Mesenchymal stem cell (in vitro differentiated cells and primary cell): Measurements from ENCODE around the gene TFDP1.

Experiments
- DNase-seq: peaks from one replicate; pipeline ENCODE4 v3.0.0-alpha.2; 2013
- H2AFZ ChIP-seq: one replicate; pipeline ENCODE4 v1.6.1; 2013; ENCODE audit warnings: low read depth, mild to moderate bottlenecking, control low read depth, inconsistent platforms, low read length, moderate library complexity
- H2AK5ac ChIP-seq: 2 replicates; pipeline ENCODE4 v1.6.1; 2013; ENCODE audit warnings: low read length, moderate library complexity, mild to moderate bottlenecking, inconsistent platforms; ENCODE audit not compliant: severe bottlenecking
- H2BK120ac ChIP-seq: one replicate; pipeline ENCODE4 v1.6.1; 2013; ENCODE audit warnings: low read depth, mild to moderate bottlenecking, inconsistent platforms, low read length, moderate library complexity
- H2BK12ac ChIP-seq, 2 experiments: one replicate each; pipeline ENCODE4 v1.6.1; 2013; ENCODE audit warnings: inconsistent platforms in 2 of 2, low read length in 2 of 2, mild to moderate bottlenecking in 2 of 2, moderate library complexity in 2 of 2, control low read depth in 1 of 2
- H2BK15ac ChIP-seq: one replicate; pipeline ENCODE4 v1.6.1; 2013; ENCODE audit warnings: mild to moderate bottlenecking, low read depth, inconsistent platforms; ENCODE audit not compliant: poor library complexity, severe bottlenecking
- H2BK5ac ChIP-seq: 2 replicates; pipeline ENCODE4 v1.6.1; 2013; ENCODE audit warnings: low read depth, mild to moderate bottlenecking, low read length, control low read depth, inconsistent platforms; ENCODE audit not compliant: poor library complexity, severe bottlenecking
- H3K14ac ChIP-seq, 2 experiments: one replicate each; pipeline ENCODE4 v1.6.1; 2013; ENCODE audit warnings: inconsistent platforms in 2 of 2, low read length in 2 of 2, control low read depth in 1 of 2, mild to moderate bottlenecking in 1 of 2, moderate library complexity in 1 of 2
- H3K18ac ChIP-seq, 2 experiments: one replicate each; pipeline ENCODE4 v1.6.1; 2013; ENCODE audit warnings: inconsistent platforms in 2 of 2, low read length in 2 of 2, control low read depth in 1 of 2, low read depth in 1 of 2, mild to moderate bottlenecking in 1 of 2
- H3K23ac ChIP-seq, 2 experiments: one replicate each; pipeline ENCODE4 v1.6.1; 2013; ENCODE audit warnings: inconsistent platforms in 2 of 2, low read length in 2 of 2, mild to moderate bottlenecking in 2 of 2, moderate library complexity in 2 of 2, control low read depth in 1 of 2
- H3K27ac ChIP-seq: 2 replicates; pipeline ENCODE4 v1.5.1; 2013; ENCODE audit warnings: mild to moderate bottlenecking, moderate library complexity, low read length, control low read depth, inconsistent platforms; ENCODE audit not compliant: poor library complexity, severe bottlenecking
- H3K27me3 ChIP-seq, 2 experiments: 2 replicates each; pipeline versions ENCODE4 v1.6.1 to v1.7.0; 2013; ENCODE audit warnings: low read length in 2 of 2, mild to moderate bottlenecking in 2 of 2, moderate library complexity in 2 of 2, control low read depth in 1 of 2, inconsistent platforms in 1 of 2; ENCODE audit not compliant: control insufficient read depth in 1 of 2, insufficient read depth in 1 of 2
- H3K36me3 ChIP-seq, 2 experiments: 2 replicates each; pipeline versions ENCODE4 v1.6.1 to v1.7.0; 2013; ENCODE audit warnings: low read length in 2 of 2, control low read depth in 1 of 2, inconsistent platforms in 1 of 2, low read depth in 1 of 2, mild to moderate bottlenecking in 1 of 2; ENCODE audit not compliant: insufficient read depth in 2 of 2, control insufficient read depth in 1 of 2
- H3K4ac ChIP-seq, 2 experiments: one replicate each; pipeline ENCODE4 v1.6.1; 2013; ENCODE audit warnings: inconsistent platforms in 2 of 2, low read length in 2 of 2, mild to moderate bottlenecking in 2 of 2, moderate library complexity in 2 of 2, control low read depth in 1 of 2, low read depth in 1 of 2
- H3K4me1 ChIP-seq: 2 replicates; pipeline ENCODE4 v1.6.1; 2013; ENCODE audit warnings: low read depth, low read length, control low read depth; ENCODE audit not compliant: control insufficient read depth, insufficient read depth
- H3K4me2 ChIP-seq: 2 replicates; pipeline ENCODE4 v1.6.1; 2013; ENCODE audit warnings: low read length, mild to moderate bottlenecking, inconsistent platforms; ENCODE audit not compliant: poor library complexity, severe bottlenecking
- H3K4me3 ChIP-seq, 2 experiments: 2 replicates each; pipeline versions ENCODE4 v1.5.1 to v1.7.0; 2013; ENCODE audit warnings: low read length in 2 of 2, mild to moderate bottlenecking in 2 of 2, control low read depth in 1 of 2, low read depth in 1 of 2; ENCODE audit not compliant: insufficient read depth in 1 of 2
- H3K79me1 ChIP-seq: replicated peaks from 2 replicates; pipeline ENCODE4 v1.6.1; 2013; ENCODE audit warnings: mild to moderate bottlenecking, control low read depth, low read length, inconsistent platforms; ENCODE audit not compliant: poor library complexity, severe bottlenecking
- H3K9ac ChIP-seq: 2 replicates; pipeline ENCODE4 v1.7.0; 2013; ENCODE audit warnings: mild to moderate bottlenecking, low read length, moderate library complexity
- H3K9me3 ChIP-seq: 2 replicates; pipeline ENCODE4 v1.7.0; 2013; ENCODE audit warnings: mild to moderate bottlenecking, low read length; ENCODE audit not compliant: control insufficient read depth
- H4K8ac ChIP-seq: one replicate; pipeline ENCODE4 v1.6.1; 2013; ENCODE audit warnings: inconsistent platforms, mild to moderate bottlenecking, low read length, moderate library complexity
- H4K91ac ChIP-seq: one replicate; pipeline ENCODE4 v1.6.1; 2013; ENCODE audit warnings: mild to moderate bottlenecking, low read length, inconsistent platforms
- WGBS: methylation state at CpG from one replicate; pipeline ENCODE4 v1.1.7; 2013; ENCODE audit warnings: mixed read lengths; 5-methylcytosine and 5-hydroxymethylcytosine counted together

TFDP1 gene

DNA sequence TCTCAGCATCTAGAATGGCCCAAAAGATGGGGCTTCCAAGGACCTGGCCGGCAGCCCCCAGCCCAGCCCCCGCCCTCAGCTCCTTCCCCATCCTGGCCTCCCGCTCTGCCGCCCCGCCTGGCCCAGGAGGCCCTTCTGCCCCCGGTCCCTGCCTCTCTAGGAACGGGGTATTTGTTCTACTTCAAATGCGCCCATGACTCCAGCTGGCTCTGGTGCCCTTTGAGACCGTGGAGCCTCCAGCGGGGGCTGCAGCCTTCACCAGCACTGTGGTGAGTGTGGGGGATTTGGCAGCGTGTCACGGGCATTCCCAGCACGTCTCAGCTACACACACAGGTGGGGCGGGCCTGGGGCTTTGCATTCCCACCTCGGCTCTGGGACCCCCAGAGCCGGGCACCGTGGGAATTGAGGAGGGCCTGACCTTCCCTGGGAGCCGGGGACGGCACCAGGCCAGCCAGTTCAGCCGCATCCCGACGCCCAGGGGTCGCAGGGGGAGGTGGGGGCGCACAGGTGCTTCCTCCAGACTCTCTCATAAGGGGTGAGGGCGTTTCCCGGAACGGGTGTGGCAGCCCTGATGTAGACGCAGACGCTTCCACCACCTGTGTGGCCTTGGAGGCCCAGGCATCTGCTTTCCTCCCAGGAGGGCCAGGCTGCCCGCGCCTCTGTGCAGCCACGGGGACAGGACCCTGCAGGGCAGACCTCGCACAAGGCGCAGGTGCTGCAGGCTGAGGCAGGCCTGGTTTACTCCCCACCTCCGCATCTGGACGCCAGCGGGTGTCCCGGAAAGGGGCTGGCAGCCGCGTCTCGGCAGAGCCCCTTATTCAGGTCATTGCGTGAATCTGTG, 72.5 kb downstream of the TFDP1 start:
- no peak overlapping the region for H3K9ac ChIP-seq
- H4K91ac ChIP-seq, result no peak overlapping the region
- no peak for DNase-seq
- H3K4me3 ChIP-seq, result no peak overlapping the region
- H3K27me3 ChIP-seq, result peaks cover 0 to 43% of the 10 kb centered on the region in 2 experiments
- no peak overlapping the region for H3K4me2 ChIP-seq
- H4K8ac ChIP-seq, result no peak overlapping the region
- H2AK5ac ChIP-seq, result no peak overlapping the region
- H3K79me1 ChIP-seq, result no peaks in the 10 kb centered on the region
- peaks cover 26% of the 10 kb centered on the region for H3K9me3 ChIP-seq
- H3K27ac ChIP-seq, result no peak overlapping the region
- no peaks in the 10 kb centered on the region for H3K36me3 ChIP-seq
- H2BK12ac ChIP-seq, result no peak overlapping the region
- no peak overlapping the region for H3K23ac ChIP-seq
- H2BK15ac ChIP-seq, result no peak overlapping the region
- H2BK5ac ChIP-seq, result no peak overlapping the region
- no peak overlapping the region for H2BK120ac ChIP-seq
- peaks cover 34% of the 10 kb centered on the region for H3K4me1 ChIP-seq
- no peak overlapping the region for H3K14ac ChIP-seq
- 93% methylated on average over 42 of the region's 42 CpGs for WGBS
- H2AFZ ChIP-seq, result no peak overlapping the region
- H3K18ac ChIP-seq, result no peak overlapping the region
- H3K4ac ChIP-seq, result no peak overlapping the region

DNA sequence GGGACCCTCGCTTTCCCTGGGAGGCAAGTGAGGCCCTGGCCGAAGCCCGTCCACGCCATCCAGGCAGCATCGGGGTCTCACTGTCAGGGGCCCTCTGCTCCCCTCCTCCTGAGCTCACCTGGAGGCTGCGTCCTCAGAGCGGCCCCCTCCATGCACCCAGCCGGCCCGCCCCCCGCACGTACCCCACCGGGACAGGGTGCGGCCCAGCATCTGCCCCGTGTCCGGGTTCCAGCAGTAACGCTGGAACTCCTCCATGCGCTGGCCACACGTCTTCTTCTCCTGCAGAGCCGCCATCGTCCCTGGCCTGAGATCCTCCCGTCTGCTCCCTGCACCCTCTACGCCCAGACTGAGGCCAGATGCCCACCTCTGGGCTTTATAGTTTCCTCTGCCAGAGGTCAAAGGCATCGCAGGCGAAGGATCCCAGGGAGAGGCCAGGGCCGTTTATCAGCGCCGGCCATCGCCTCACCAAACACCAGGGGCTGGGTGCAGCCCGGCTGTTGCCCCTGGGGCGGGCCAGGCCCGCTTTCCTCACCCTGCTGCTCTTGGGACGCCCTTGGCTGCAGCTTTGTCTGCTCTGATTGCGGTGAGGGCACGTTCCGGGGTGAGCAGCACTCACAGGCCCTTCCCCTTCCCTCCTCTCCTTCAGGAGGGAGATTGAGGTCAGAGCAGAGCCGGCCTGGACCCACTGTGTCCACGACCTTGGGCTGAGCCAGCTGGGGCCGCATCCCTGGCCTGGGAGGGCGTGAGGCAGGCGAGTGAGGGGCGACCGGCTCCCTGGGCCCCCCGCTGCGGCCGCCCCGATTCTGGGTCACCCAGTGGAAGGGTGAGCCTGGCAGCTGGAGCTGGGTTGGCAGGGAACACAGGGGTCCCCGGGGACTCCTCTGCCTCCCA, 73.5 kb downstream of the TFDP1 start, which contains the start of gene ATP4B:
TSS of gene ATP4B (minus strand) at position 348 of the 891 bp plus-strand sequence. CDS start at position 294, 54 bp downstream.
- Histone ChIP-seq H3K14ac (no peak within 1 kb of the TSS), H3K27me3 (peaks cover 0 to 43% of the 10 kb centered on the region in 2 experiments), H3K9me3 (peaks cover 31% of the 10 kb centered on the region), H3K4me3 (no peak within 1 kb of the TSS), H4K91ac (no peak within 1 kb of the TSS), H3K27ac (no peak within 1 kb of the TSS), H3K18ac (no peak within 1 kb of the TSS), H2AFZ (no peak within 1 kb of the TSS), H4K8ac (no peak within 1 kb of the TSS), H2BK15ac (no peak within 1 kb of the TSS), H3K79me1 (no peaks in the 10 kb centered on the region), H2BK12ac (no peak within 1 kb of the TSS), H2BK120ac (no peak within 1 kb of the TSS), H3K9ac (no peak within 1 kb of the TSS), H3K4me2 (no peak within 1 kb of the TSS), H3K4ac (no peak within 1 kb of the TSS), H3K36me3 (no peaks in the 10 kb centered on the region), H2BK5ac (no peak within 1 kb of the TSS), H3K4me1 (peaks cover 24% of the 10 kb centered on the region), H3K23ac (no peak within 1 kb of the TSS), H2AK5ac (no peak within 1 kb of the TSS)
- 91% methylated on average over 47 of the region's 47 CpGs for WGBS
- DNase-seq, result no peak

DNA sequence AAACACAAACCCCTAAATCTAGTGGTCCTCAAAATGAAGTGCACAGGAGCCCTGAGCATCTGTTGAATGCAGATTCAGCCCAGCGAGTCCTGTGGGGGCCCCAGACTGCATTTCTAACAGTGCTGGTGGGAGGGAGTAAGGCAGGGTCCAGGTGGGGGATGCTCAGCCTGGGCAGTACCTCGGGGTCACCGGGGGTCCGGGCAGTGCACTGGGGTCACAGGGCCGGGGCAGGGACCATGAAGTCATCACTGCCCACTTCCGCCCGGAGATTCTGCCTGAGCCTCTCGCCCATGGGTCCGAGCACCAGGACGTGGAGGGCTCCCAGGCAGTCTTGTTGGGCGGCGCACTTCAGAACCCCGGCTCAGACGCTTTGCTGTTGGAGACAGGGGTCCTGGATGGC, 74.3 kb downstream of the TFDP1 start:
- peaks cover 17% of the 10 kb centered on the region for H3K4me1 ChIP-seq
- H3K18ac ChIP-seq, result no peak overlapping the region
- H3K14ac ChIP-seq, result no peak overlapping the region
- no peaks in the 10 kb centered on the region for H3K79me1 ChIP-seq
- no peak overlapping the region for H3K4ac ChIP-seq
- no peak overlapping the region for H2AK5ac ChIP-seq
- WGBS, result 85% methylated on average over 14 of the region's 14 CpGs
- H2AFZ ChIP-seq, result no peak overlapping the region
- no peak overlapping the region for H4K8ac ChIP-seq
- H2BK5ac ChIP-seq, result no peak overlapping the region
- H3K27me3 ChIP-seq, result peaks cover 0 to 41% of the 10 kb centered on the region in 2 experiments
- H4K91ac ChIP-seq, result no peak overlapping the region
- H3K9me3 ChIP-seq, result peaks cover 31% of the 10 kb centered on the region
- H2BK15ac ChIP-seq, result no peak overlapping the region
- H3K4me3 ChIP-seq, result no peak overlapping the region
- no peak overlapping the region for H2BK120ac ChIP-seq
- H3K4me2 ChIP-seq, result no peak overlapping the region
- no peak overlapping the region for H3K9ac ChIP-seq
- H3K27ac ChIP-seq, result no peak overlapping the region
- no peak overlapping the region for H2BK12ac ChIP-seq
- H3K36me3 ChIP-seq, result no peaks in the 10 kb centered on the region
- DNase-seq, result no peak
- no peak overlapping the region for H3K23ac ChIP-seq

DNA sequence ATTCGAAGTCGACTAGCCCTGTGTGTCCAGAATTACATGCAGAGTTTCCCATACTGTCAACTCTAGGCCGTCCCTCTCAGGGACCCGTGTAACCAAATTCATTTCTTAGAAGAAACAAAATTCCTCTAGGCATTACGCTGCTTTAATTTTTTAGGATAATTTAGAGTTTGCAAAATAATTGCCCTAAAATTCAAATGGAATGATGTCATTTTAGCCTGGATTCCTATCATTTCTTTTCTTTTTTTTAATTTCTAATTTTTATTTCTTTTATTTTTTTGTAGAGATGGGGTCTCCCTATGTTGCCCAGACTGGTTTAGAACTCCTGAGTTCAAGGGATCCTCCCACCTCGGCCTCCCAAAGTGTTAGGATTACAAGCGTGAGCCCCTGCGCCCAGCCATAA, 74.8 kb downstream of the TFDP1 start:
- no peaks in the 10 kb centered on the region for H3K36me3 ChIP-seq
- no peak overlapping the region for H2BK120ac ChIP-seq
- no peak overlapping the region for H2AFZ ChIP-seq
- H3K14ac ChIP-seq, result no peak overlapping the region
- H3K27ac ChIP-seq, result no peak overlapping the region
- no peaks in the 10 kb centered on the region for H3K79me1 ChIP-seq
- H2BK12ac ChIP-seq, result no peak overlapping the region
- no peak overlapping the region for H3K4me2 ChIP-seq
- H2BK5ac ChIP-seq, result no peak overlapping the region
- H4K91ac ChIP-seq, result no peak overlapping the region
- no peak overlapping the region for H3K9ac ChIP-seq
- peaks cover 15% of the 10 kb centered on the region for H3K4me1 ChIP-seq
- H2AK5ac ChIP-seq, result no peak overlapping the region
- no peak overlapping the region for H3K18ac ChIP-seq
- no peak overlapping the region for H3K4ac ChIP-seq
- no peak overlapping the region for H2BK15ac ChIP-seq
- H3K27me3 ChIP-seq, result peaks cover 0 to 39% of the 10 kb centered on the region in 2 experiments
- H3K9me3 ChIP-seq, result peaks cover 31% of the 10 kb centered on the region
- no peak overlapping the region for H3K4me3 ChIP-seq
- H4K8ac ChIP-seq, result no peak overlapping the region
- no peak for DNase-seq
- no peak overlapping the region for H3K23ac ChIP-seq
- WGBS, result 93% methylated on average over 5 of the region's 8 CpGs
